Ovary (tissue), 3 donors: ENCODE measurements around the gene ANGEL1.

ENCODE experiments used
- POLR2A ChIP-seq: fragments of 450-650 bp; IDR thresholded peaks from one replicate; pipeline ENCODE4 v1.6.1; 2017; ENCODE audit warnings: antibody characterized with exemption, mild to moderate bottlenecking, moderate library complexity
- TF ChIP-seq, protein P1 (sequence below), 3 donors: fragments of 450-650 bp in 2 of 3; fragments of 200-600 bp in 1 of 3; IDR thresholded peaks; one replicate each; pipeline versions ENCODE4 v1.5.1 to v1.8.0; 2016 to 2022; ENCODE audit warnings: antibody characterized with exemption in 3 of 3, mild to moderate bottlenecking in 1 of 3
- donor health status: DM: no; HTN: no; CAD: no.

GRCh38 chr14:76856769-76857168, 44.1 kb upstream of the ANGEL1 start:
- TF ChIP-seq, protein P1, sequence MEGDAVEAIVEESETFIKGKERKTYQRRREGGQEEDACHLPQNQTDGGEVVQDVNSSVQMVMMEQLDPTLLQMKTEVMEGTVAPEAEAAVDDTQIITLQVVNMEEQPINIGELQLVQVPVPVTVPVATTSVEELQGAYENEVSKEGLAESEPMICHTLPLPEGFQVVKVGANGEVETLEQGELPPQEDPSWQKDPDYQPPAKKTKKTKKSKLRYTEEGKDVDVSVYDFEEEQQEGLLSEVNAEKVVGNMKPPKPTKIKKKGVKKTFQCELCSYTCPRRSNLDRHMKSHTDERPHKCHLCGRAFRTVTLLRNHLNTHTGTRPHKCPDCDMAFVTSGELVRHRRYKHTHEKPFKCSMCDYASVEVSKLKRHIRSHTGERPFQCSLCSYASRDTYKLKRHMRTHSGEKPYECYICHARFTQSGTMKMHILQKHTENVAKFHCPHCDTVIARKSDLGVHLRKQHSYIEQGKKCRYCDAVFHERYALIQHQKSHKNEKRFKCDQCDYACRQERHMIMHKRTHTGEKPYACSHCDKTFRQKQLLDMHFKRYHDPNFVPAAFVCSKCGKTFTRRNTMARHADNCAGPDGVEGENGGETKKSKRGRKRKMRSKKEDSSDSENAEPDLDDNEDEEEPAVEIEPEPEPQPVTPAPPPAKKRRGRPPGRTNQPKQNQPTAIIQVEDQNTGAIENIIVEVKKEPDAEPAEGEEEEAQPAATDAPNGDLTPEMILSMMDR (IDR thresholded peaks at IDR 0.05) = no peak
- TF ChIP-seq POLR2A = no peak
